WERI-Rb-1 (cell line): Measurements from ENCODE around the gene VAT1.
"Not testable (repeated sequence)": the region's sequence is repeated elsewhere in the genome, so short reads cannot be mapped to it uniquely, and the experiment has no call there.

Experiments used
- DNase-seq: peaks from one replicate; pipeline ENCODE4 v3.0.0-alpha.2; 2020
- H3K27ac ChIP-seq: fragments of 250-450 bp; sonication (Bioruptor Pico); 2 replicates; pipeline ENCODE4 v1.5.1; 2020; ENCODE audit warnings: mild to moderate bottlenecking, moderate library complexity
- H3K27me3 ChIP-seq: fragments of 250-450 bp; sonication (Bioruptor Pico); 2 replicates; pipeline ENCODE4 v1.5.1; 2021; ENCODE audit warnings: mild to moderate bottlenecking, low read depth, moderate library complexity; ENCODE audit not compliant: insufficient read depth, severe bottlenecking
- H3K36me3 ChIP-seq: fragments of 250-450 bp; sonication (Bioruptor Pico); 2 replicates; pipeline ENCODE4 v1.5.1; 2020; ENCODE audit warnings: mild to moderate bottlenecking, moderate library complexity
- H3K4me3 ChIP-seq: 2 replicates; pipeline ENCODE4 v1.5.1; 2011; ENCODE audit warnings: low read depth, mild to moderate bottlenecking, control low read depth, low read length
- H3K9me3 ChIP-seq: fragments of 250-450 bp; sonication (Bioruptor Pico); 2 replicates; pipeline ENCODE4 v1.5.1; 2021; ENCODE audit warnings: mild to moderate bottlenecking, moderate library complexity; ENCODE audit not compliant: severe bottlenecking
- TF ChIP-seq, protein P1 (sequence below): IDR thresholded peaks from 2 replicates; pipeline ENCODE4 v1.5.1; 2011; ENCODE audit warnings: low read depth, mild to moderate bottlenecking, control low read depth, inconsistent platforms, low read length

Gene VAT1

DNA sequence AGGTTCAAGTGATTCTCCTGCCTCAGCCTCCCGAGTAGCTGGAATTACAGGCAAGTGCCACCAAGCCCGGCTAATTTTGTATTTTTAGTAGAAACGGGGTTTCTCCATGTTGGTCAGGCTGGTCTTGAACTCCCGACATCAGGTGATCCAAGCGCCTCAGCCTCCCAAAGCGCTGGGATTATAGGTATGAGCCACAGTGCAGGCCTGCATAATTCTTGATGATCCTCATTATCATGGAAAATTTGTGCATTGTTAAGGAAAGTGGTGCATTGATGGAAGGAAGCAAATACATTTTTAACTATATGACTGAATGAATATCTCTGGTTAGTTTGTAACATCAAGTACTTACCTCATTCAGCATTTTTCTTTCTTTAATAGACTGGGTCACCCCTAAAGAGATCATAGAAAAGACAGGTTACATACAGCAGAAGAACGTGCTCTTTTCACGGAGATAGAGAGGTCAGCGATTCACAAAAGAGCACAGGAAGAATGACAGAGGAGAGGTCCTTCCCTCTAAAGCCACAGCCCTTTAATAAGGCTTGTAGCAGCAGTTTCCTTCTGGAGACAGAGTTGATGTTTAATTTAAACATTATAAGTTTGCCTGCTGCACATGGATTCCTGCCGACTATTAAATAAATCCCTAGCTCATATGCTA lies 40.9 kb upstream of the VAT1 start:
- Histone ChIP-seq H3K27ac (no peak overlapping the region), H3K27me3 (no peaks in the 10 kb centered on the region), H3K9me3 (no peaks in the 10 kb centered on the region), H3K36me3 (peaks cover 77% of the 10 kb centered on the region), H3K4me3 (no peak overlapping the region)
- TF ChIP-seq, protein P1, sequence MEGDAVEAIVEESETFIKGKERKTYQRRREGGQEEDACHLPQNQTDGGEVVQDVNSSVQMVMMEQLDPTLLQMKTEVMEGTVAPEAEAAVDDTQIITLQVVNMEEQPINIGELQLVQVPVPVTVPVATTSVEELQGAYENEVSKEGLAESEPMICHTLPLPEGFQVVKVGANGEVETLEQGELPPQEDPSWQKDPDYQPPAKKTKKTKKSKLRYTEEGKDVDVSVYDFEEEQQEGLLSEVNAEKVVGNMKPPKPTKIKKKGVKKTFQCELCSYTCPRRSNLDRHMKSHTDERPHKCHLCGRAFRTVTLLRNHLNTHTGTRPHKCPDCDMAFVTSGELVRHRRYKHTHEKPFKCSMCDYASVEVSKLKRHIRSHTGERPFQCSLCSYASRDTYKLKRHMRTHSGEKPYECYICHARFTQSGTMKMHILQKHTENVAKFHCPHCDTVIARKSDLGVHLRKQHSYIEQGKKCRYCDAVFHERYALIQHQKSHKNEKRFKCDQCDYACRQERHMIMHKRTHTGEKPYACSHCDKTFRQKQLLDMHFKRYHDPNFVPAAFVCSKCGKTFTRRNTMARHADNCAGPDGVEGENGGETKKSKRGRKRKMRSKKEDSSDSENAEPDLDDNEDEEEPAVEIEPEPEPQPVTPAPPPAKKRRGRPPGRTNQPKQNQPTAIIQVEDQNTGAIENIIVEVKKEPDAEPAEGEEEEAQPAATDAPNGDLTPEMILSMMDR = no peak
- DNase-seq = no peak

DNA sequence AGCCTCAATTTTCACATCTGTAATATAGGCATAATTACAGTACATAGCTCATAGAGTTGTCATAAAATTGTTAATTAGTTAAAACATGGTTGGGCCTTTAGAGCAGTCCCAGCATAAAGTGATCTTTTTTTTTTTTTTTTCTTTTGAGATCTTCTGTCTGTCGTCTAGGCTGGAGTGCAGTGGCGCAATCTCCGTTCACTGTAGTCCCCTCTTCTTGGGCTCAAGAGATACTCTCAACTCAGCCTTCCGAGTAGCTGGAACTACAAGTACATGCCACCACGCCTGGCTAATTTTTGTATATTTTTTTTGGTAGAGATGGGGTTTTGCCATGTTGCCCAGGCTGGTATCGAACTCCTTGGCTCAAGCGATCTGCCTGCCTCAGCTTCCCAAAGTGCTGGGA lies 33.9 kb upstream of the VAT1 start:
- TF ChIP-seq, protein P1 = no peak
- H3K27ac ChIP-seq = no peak overlapping the region
- H3K9me3 ChIP-seq = no peaks in the 10 kb centered on the region
- peaks cover 94% of the 10 kb centered on the region for H3K36me3 ChIP-seq
- no peaks in the 10 kb centered on the region for H3K27me3 ChIP-seq
- DNase-seq = no peak
- no peak overlapping the region for H3K4me3 ChIP-seq

DNA sequence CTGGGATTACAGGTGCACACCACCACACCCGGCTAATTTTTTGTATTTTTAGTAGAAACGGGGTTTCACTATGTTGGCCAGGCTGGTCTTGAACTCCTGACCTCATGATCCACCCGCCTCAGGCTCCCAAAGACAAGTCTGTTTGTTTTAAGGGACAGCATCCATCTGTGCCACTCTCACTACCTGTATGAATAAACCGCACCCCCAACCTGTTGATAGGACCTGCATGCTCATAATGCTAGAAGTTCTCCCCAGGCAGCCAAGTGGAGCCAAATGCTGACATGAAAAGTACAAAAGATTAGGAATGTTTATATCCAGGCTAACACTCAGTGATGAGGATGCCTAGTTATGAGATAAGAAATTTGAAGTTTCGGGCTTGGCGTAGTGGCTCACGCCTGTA lies 30.8 kb upstream of the VAT1 start:
- not testable (repeated sequence) for DNase-seq, H3K4me3 ChIP-seq, H3K9me3 ChIP-seq, H3K27ac ChIP-seq, H3K27me3 ChIP-seq
- H3K36me3 ChIP-seq = peaks cover 92% of the 10 kb centered on the region

DNA sequence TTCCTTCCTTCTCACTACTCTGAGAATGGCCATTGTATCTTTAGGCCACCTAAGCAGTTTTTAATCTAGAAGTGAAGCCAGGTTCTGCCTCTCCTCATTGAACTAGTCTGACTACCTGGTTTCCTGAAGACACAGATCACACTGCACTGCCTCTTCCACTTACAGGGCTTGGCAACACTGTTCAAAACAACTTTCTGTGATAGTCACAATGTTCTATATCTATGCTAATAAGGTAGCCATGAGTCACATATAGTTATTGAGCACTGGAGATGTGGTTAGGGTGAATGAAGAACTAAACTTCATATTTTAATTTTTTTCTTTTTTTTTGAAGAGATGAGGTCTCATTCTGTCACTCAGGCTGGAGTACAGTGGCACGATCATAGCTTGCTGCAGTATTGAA lies 29.8 kb upstream of the VAT1 start:
- no peak for DNase-seq
- Histone ChIP-seq H3K27me3 (no peaks in the 10 kb centered on the region), H3K9me3 (no peaks in the 10 kb centered on the region), H3K27ac (no peak overlapping the region), H3K36me3 (peaks cover 94% of the 10 kb centered on the region), H3K4me3 (no peak overlapping the region)
- TF ChIP-seq, protein P1 = no peak

DNA sequence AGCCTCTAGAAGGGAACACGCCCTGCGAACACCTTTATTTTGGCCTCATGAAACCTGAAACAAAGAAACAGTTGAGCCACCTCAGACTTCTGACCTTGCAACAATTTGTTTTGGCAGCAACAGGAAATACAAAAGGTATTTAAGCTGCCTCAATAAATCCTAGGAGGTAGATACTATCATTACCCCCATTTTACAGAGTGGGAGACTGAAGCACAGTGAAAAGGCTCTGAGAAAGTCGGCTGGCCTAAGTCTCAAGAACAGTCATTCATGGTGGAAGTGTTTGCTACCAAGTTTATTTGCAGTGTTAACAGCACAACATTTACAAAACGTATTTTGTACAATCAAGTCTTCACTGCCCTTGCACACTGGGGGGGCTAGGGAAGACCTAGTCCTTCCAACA lies 21.8 kb upstream of the VAT1 start:
- Histone ChIP-seq H3K36me3 (peaks cover 38% of the 10 kb centered on the region), H3K27ac (peak overlapping the region; percentile 79; the same call in 1 of the 2 replicates), H3K9me3 (no peaks in the 10 kb centered on the region), H3K27me3 (no peaks in the 10 kb centered on the region), H3K4me3 (no peak overlapping the region)
- DNase-seq = no peak
- TF ChIP-seq, protein P1 = no peak

DNA sequence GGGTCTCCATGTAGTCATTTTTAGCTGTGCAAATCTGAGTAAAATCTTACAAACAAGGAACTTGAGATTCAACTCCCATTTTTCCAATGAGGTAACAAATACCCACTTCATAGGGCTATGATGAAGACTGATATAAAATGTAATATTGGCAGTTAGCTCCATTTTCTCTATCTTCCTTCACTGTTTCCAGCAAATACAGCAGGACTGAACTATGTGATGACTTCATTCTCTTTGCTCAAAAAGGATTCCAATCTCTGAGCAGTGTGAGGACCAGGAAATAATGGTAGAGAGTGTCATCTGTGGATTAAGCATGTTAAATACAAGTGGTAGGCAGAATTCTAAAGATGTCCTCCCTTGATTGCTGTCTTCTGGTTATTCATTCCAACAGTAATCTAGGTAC lies 21.1 kb upstream of the VAT1 start:
- Histone ChIP-seq H3K27ac (peak overlapping the region; percentile 79), H3K27me3 (no peaks in the 10 kb centered on the region), H3K4me3 (no peak overlapping the region), H3K36me3 (peaks cover 33% of the 10 kb centered on the region), H3K9me3 (no peaks in the 10 kb centered on the region)
- no peak for DNase-seq
- TF ChIP-seq, protein P1 = no peak
